GM23248 (cell line): ENCODE data around the gene PDE4B. TPM values are rescaled to one million over a fixed set of nuclear protein-coding genes. Genes with fewer than 3 reads are reported as not detected.
A peak's percentile ranks its signal among the peaks of the same experiment; 100 is the strongest.

ENCODE experiments used
- DNase-seq: peaks from one replicate; pipeline ENCODE4 v3.0.0-alpha.2; 2015
- H2AFZ ChIP-seq: fragments of 200-600 bp; sonication (generic); 2 replicates; pipeline ENCODE4 v1.6.1; 2016; ENCODE audit warnings: antibody characterized with exemption
- H3F3A ChIP-seq: fragments of 200-600 bp; sonication (generic); 2 replicates; pipeline ENCODE4 v1.6.1; 2016; ENCODE audit warnings: mild to moderate bottlenecking, antibody characterized with exemption, mixed run types; ENCODE audit not compliant: insufficient read depth
- H3K27ac ChIP-seq: fragments of 200-600 bp; sonication (generic); 2 replicates; pipeline ENCODE4 v1.5.1; 2016; ENCODE audit warnings: mild to moderate bottlenecking
- H3K27me3 ChIP-seq: fragments of 200-600 bp; sonication (generic); replicated peaks from 2 replicates; pipeline ENCODE4 v1.6.1; 2016; ENCODE audit warnings: mild to moderate bottlenecking; ENCODE audit not compliant: insufficient read depth
- H3K36me3 ChIP-seq: fragments of 200-600 bp; sonication (generic); 2 replicates; pipeline ENCODE4 v1.6.1; 2016; ENCODE audit warnings: low read depth, mild to moderate bottlenecking
- H3K4me1 ChIP-seq: fragments of 200-600 bp; sonication (generic); 2 replicates; pipeline ENCODE4 v1.6.1; 2016; ENCODE audit warnings: mild to moderate bottlenecking; ENCODE audit not compliant: insufficient read depth
- H3K4me2 ChIP-seq: fragments of 200-600 bp; sonication (generic); one replicate; pipeline ENCODE4 v1.6.1; 2016; ENCODE audit warnings: mild to moderate bottlenecking; ENCODE audit not compliant: unreplicated experiment
- H3K4me3 ChIP-seq: fragments of 200-600 bp; sonication (generic); 2 replicates; pipeline ENCODE4 v1.5.1; 2016; ENCODE audit warnings: mild to moderate bottlenecking
- H3K79me2 ChIP-seq: fragments of 200-600 bp; sonication (generic); 2 replicates; pipeline ENCODE4 v1.6.1; 2016; ENCODE audit warnings: mild to moderate bottlenecking; ENCODE audit not compliant: insufficient read depth
- H3K9ac ChIP-seq: fragments of 200-600 bp; sonication (generic); 2 replicates; pipeline ENCODE4 v1.6.1; 2016; ENCODE audit warnings: mild to moderate bottlenecking
- H3K9me2 ChIP-seq: fragments of 200-600 bp; sonication (generic); 2 replicates; pipeline ENCODE4 v1.6.1; 2016; ENCODE audit warnings: mixed run types, mild to moderate bottlenecking, moderate library complexity; ENCODE audit not compliant: insufficient read depth
- H3K9me3 ChIP-seq: fragments of 200-600 bp; sonication (generic); one replicate; pipeline ENCODE4 v1.6.1; 2017; ENCODE audit warnings: low read depth
- H4K20me1 ChIP-seq: fragments of 200-600 bp; sonication (generic); 2 replicates; pipeline ENCODE4 v1.6.0; 2016; ENCODE audit not compliant: insufficient read depth
- EZH2 ChIP-seq: fragments of 200-600 bp; sonication (generic); IDR thresholded peaks from 2 replicates; pipeline ENCODE4 v1.6.1; 2018; ENCODE audit warnings: antibody characterized with exemption, mild to moderate bottlenecking; ENCODE audit not compliant: insufficient read depth, poor library complexity, severe bottlenecking
- EZH2phosphoT487 ChIP-seq: fragments of 200-600 bp; sonication (generic); IDR thresholded peaks from 2 replicates; pipeline ENCODE4 v1.6.1; 2018; ENCODE audit warnings: antibody characterized with exemption, moderate library complexity, mild to moderate bottlenecking, low read depth; ENCODE audit not compliant: insufficient read depth
- WGBS, 2 experiments: methylation state at CpG; one replicate each; pipeline ENCODE4 v1.1.6; 2015 to 2017; ENCODE audit warnings: low lambda C conversion rate in 2 of 2, low coverage in 1 of 2; ENCODE audit errors: missing lambda C conversion rate in 2 of 2; 5-methylcytosine and 5-hydroxymethylcytosine counted together
- in situ Hi-C: fragments of 300-500 bp; cut with MboI; formaldehyde crosslinking; loops from 2 replicates; pipeline ENCODE4 v1.15.0; 2020
- polyA plus RNA-seq: library from polyadenylated mRNA; unstranded; fragments of >200 nt; fragmentation: Nextera tagmentation; extraction: Ambion mirVana; gene quantifications from 2 replicates; pipeline ENCODE4 v1.2.1, GENCODE V29; 2016
- total RNA-seq: library from RNA; depleted of rRNA; stranded (reverse); fragments of >200 nt; shearing (Covaris generic); gene quantifications from 2 replicates; pipeline ENCODE4 v1.2.3, GENCODE V29; 2014

Gene PDE4B
- total and polyA plus RNA-seq, 2 experiments from 2014 or later, result 19.9 to 36.2 TPM

GRCh38 chr1:66239834-66240233 lies 447.1 kb downstream of the PDE4B start:
- no peak overlapping the region for H3K27ac ChIP-seq
- H3K9me2 ChIP-seq, result no peaks in the 10 kb centered on the region
- no peak overlapping the region for H3K4me2 ChIP-seq
- no peaks in the 10 kb centered on the region for H3K27me3 ChIP-seq
- no peak overlapping the region for H3K9ac ChIP-seq
- WGBS, 2 experiments, result 97 to 98% methylated on average over 2 of the region's 2 CpGs
- H3K4me1 ChIP-seq, result peaks cover 55% of the 10 kb centered on the region
- in situ Hi-C loops, result loop anchor here (5.0 to 10.0 kb wide), 2 partner anchors 288 to 525 kb away; no protein-coding TSS in a partner anchor
- H4K20me1 ChIP-seq, result no peaks in the 10 kb centered on the region
- H2AFZ ChIP-seq, result no peak overlapping the region
- DNase-seq, result peak; percentile 42
- H3K4me3 ChIP-seq, result no peak overlapping the region
- H3F3A ChIP-seq, result peaks cover 13% of the 10 kb centered on the region
- H3K9me3 ChIP-seq, result no peaks in the 10 kb centered on the region
- H3K36me3 ChIP-seq, result no peaks in the 10 kb centered on the region
- no peak for TF ChIP-seq EZH2phosphoT487
- no peak for TF ChIP-seq EZH2
- no peaks in the 10 kb centered on the region for H3K79me2 ChIP-seq

GRCh38 chr1:66240491-66241484 lies 448.1 kb downstream of the PDE4B start:
- in situ Hi-C loops, result loop anchor here (5.0 to 10.0 kb wide), 2 partner anchors 288 to 526 kb away; no protein-coding TSS in a partner anchor
- Histone ChIP-seq H3K27me3 (no peaks in the 10 kb centered on the region), H3K4me3 (no peak overlapping the region), H3K36me3 (no peaks in the 10 kb centered on the region), H3K4me2 (peak overlapping the region; percentile 1), H3K4me1 (peaks cover 57% of the 10 kb centered on the region), H4K20me1 (no peaks in the 10 kb centered on the region), H3K9ac (no peak overlapping the region), H3K9me3 (no peaks in the 10 kb centered on the region), H3K79me2 (no peaks in the 10 kb centered on the region), H3K27ac (no peak overlapping the region), H3F3A (peaks cover 13% of the 10 kb centered on the region), H3K9me2 (no peaks in the 10 kb centered on the region), H2AFZ (no peak overlapping the region)
- WGBS, 2 experiments, result 79 to 83% methylated on average over 6 of the region's 6 CpGs
- no peak for TF ChIP-seq EZH2
- TF ChIP-seq EZH2phosphoT487, result no peak
- no peak for DNase-seq

DNA sequence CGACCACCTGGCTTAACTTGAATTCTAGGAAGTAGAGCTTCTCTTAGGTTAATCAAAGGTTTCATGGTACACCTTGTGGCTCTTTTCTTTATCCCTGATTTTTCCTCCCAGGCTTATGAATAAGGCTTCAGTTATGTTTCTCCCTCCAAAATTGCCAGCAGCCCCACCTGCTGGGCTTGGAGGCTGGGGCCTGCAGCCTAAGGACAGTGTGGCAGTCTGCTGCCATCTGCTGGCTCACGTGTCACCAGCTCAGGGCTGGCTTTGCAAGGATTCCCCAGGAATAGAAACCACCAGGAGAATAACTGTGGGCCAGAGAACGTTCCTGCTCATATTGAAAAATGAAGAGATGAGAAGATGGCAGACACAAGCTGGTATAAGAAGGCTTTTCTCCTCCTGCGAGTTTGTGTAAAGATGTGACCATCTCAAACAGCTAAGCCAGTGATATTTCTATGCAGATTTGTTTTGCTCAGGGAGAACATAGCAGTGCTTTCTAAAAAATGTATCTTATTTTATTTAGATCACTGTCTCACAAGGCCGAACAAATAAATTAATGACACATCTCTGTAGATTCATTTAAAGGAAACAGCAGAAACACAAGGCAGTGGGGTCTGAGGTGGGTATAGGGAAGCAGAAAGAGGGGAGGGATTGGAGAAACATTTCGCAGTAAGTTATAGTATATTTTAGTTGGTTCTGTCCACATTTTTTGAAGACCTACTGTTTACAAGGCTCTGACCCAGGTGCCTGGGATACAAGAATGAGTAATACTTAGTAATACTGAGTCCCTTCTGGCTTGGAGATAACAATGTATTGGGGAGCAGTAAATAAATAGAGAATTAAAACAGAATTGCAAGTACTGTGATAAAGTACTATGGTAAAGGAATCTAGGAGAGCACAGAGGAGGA lies 450.2 kb downstream of the PDE4B start:
- H3K4me3 ChIP-seq, result no peak overlapping the region
- peaks cover 13% of the 10 kb centered on the region for H3F3A ChIP-seq
- in situ Hi-C loops, result loop anchor here (5.0 to 10.0 kb wide), 2 partner anchors 291 to 528 kb away; no protein-coding TSS in a partner anchor
- no peaks in the 10 kb centered on the region for H3K9me3 ChIP-seq
- DNase-seq, result peak; percentile 93
- H3K27me3 ChIP-seq, result no peaks in the 10 kb centered on the region
- WGBS, 2 experiments, result 46 to 50% methylated on average over 6 of the region's 6 CpGs
- H3K4me2 ChIP-seq, result peak overlapping the region; percentile 61
- peak overlapping the region; percentile 57 for H3K27ac ChIP-seq
- TF ChIP-seq EZH2phosphoT487, result no peak
- TF ChIP-seq EZH2, result no peak
- no peaks in the 10 kb centered on the region for H3K79me2 ChIP-seq
- H3K36me3 ChIP-seq, result no peaks in the 10 kb centered on the region
- peaks cover 51% of the 10 kb centered on the region for H3K4me1 ChIP-seq
- H4K20me1 ChIP-seq, result no peaks in the 10 kb centered on the region
- peak overlapping the region; percentile 54; the same call in 1 of the 2 replicates for H2AFZ ChIP-seq
- peak overlapping the region; percentile 56 for H3K9ac ChIP-seq
- H3K9me2 ChIP-seq, result no peaks in the 10 kb centered on the region
